ENCODE measurements around the gene DCST1. TPM values are rescaled to one million over a fixed set of nuclear protein-coding genes. Genes with fewer than 3 reads are reported as not detected.

DCST1 gene
- total and polyA plus RNA-seq, 2 donors (not counting 1 experiment from before 2014, with no cell fraction given) = 0.22 TPM; not detected in 1

GRCh38 chr1:155060736-155061135, 27.1 kb downstream of the DCST1 start:
- Histone ChIP-seq H3K27me3 (replicated peaks in 1 of 4; ENCODE audit: control extremely low read depth in 1 of 4, control insufficient read depth in 3 of 4, insufficient read depth in 4 of 4, low read length in 3 of 4) (peaks cover 0 to 3% (median 0%) of the 10 kb centered on the region in 4 experiments), H3K9me3 (ENCODE audit: control extremely low read depth in 1 of 3, control insufficient read depth in 2 of 3, insufficient read depth in 1 of 3, low read length in 2 of 3) (no peaks in the 10 kb centered on the region), H4K20me1 (ENCODE audit: control insufficient read depth, insufficient read depth, low read length, poor library complexity, severe bottlenecking) (peaks cover 30% of the 10 kb centered on the region), H2AFZ (ENCODE audit: insufficient read depth, low read depth, low read length, poor library complexity, severe bottlenecking) (no peak overlapping the region), H3K4me2 (replicated peaks; ENCODE audit: low read depth, low read length, poor library complexity, severe bottlenecking) (no peak overlapping the region), H3K4me3 (ENCODE audit: control extremely low read depth in 1 of 5, extremely low read depth in 1 of 5, insufficient read depth in 1 of 5, low read depth in 2 of 5, low read length in 4 of 5) (no peak overlapping the region), H3K9ac (ENCODE audit: low read length) (no peak overlapping the region), H3K79me2 (ENCODE audit: control insufficient read depth, insufficient read depth, low read length) (peaks cover 24% of the 10 kb centered on the region), H3K27ac (ENCODE audit: low read length in 2 of 2) (no peak overlapping the region), H3K4me1 (ENCODE audit: control insufficient read depth in 2 of 2, insufficient read depth in 2 of 2, low read length in 2 of 2) (peaks cover 27 to 37% of the 10 kb centered on the region in 2 donors), H3K36me3 (replicated peaks in 1 of 2; ENCODE audit: control extremely low read depth in 1 of 2, control insufficient read depth in 1 of 2, extremely low read depth in 1 of 2, insufficient read depth in 2 of 2, low read length in 1 of 2) (peaks cover 0 to 3% of the 10 kb centered on the region in 2 experiments)
- intact Hi-C loops (cut with micrococcal nuclease) = loop anchor here (1.0 to 10.0 kb wide), 7 partner anchors 9 to 1388 kb away; partner anchors contain the start of genes ADAM15, ADAR and ILF2
- H3K27ac Mint-ChIP-seq = no peak overlapping the region
- TF ChIP-seq CTCF (IDR thresholded peaks at IDR 0.05) = no peak
- no peak for TF ChIP-seq EZH2 (IDR thresholded peaks at IDR 0.05; ENCODE audit: borderline replicate concordance, insufficient read depth, low read depth, low read length, poor library complexity, severe bottlenecking)
- ChIA-PET CTCF (interaction anchor here (0.6 to 20.2 kb wide), 22 partner anchors 12 to 580 kb away, joined by 3 to 370 read pairs (median 6); partner anchors contain the start of genes ADAM15, KRTCAP2, LENEP and PBXIP1), POLR2A (interaction anchor here (1.1 to 1.3 kb wide), 2 partner anchors 10 to 17 kb away, joined by 3 read pairs; no protein-coding TSS in a partner anchor)
- ATAC-seq (ENCODE audit: low read depth) = no peak
- WGBS (ENCODE audit: insufficient coverage) = 96% methylated on average over 8 of the region's 8 CpGs
- peaks cover 34% of the 10 kb centered on the region for H3K4me1 Mint-ChIP-seq
- H3K4me3 Mint-ChIP-seq = no peak overlapping the region
- no peak for DNase-seq
- no peaks in the 10 kb centered on the region for H3K27me3 Mint-ChIP-seq
- no peaks in the 10 kb centered on the region for H3K9me3 Mint-ChIP-seq (ENCODE audit: insufficient read depth)

Data from B cell (primary cell).